IMR-90 (cell line): ENCODE results near the gene SMCP. TPM values are rescaled to one million over a fixed set of nuclear protein-coding genes. Genes with fewer than 3 reads are reported as not detected.

Experiments
- ATAC-seq: fragments of 200-7000 bp; cut with Tn5 transposase; 2 replicates; pipeline ENCODE4 v1.9.1; 2020; ENCODE audit warnings: low read depth, mild to moderate bottlenecking, moderate library complexity
- BruUV-seq: library from RNA; stranded (reverse); fragments of 400-500 nt; replicated peaks from 2 replicates; lab custom pipeline; 2021; lab: Mats Ljungman, UMichigan
- CTCF ChIA-PET: fragments of 300-600 bp; formaldehyde crosslinking; extraction: SDS; loops from one replicate; lab custom pipeline; 2021; ENCODE audit warnings: antibody characterized with exemption; lab: Yijun Ruan, JAX
- POLR2A ChIA-PET: fragments of 300-600 bp; sonication (Branson Sonifier 250); formaldehyde crosslinking; loops from one replicate; lab custom pipeline; 2022; ENCODE audit warnings: antibody characterized with exemption; ENCODE audit not compliant: unreplicated experiment; lab: Charles Lee
- DNase-seq: peaks from one replicate; pipeline ENCODE4 v3.0.0; 2013
- H2AFZ ChIP-seq: replicated peaks from 2 replicates; pipeline ENCODE3; 2013; ENCODE audit warnings: low read length, mild to moderate bottlenecking; ENCODE audit not compliant: poor library complexity
- H2AK5ac ChIP-seq: 2 replicates; pipeline ENCODE4 v1.6.1; 2013; ENCODE audit warnings: low read depth, low read length, inconsistent platforms
- H2AK9ac ChIP-seq: replicated peaks from 2 replicates; pipeline ENCODE3; 2013; ENCODE audit warnings: mild to moderate bottlenecking, low read depth, low read length, moderate library complexity; ENCODE audit not compliant: poor library complexity
- H2BK120ac ChIP-seq: 2 replicates; pipeline ENCODE4 v1.6.1; 2013; ENCODE audit warnings: low read depth, low read length, inconsistent platforms
- H2BK15ac ChIP-seq: 3 replicates; pipeline ENCODE4 v1.6.1; 2013; ENCODE audit warnings: low read depth, low read length, inconsistent platforms
- H2BK20ac ChIP-seq: 2 replicates; pipeline ENCODE4 v1.6.1; 2013; ENCODE audit warnings: low read depth, mild to moderate bottlenecking, inconsistent platforms, low read length, moderate library complexity
- H2BK5ac ChIP-seq: 2 replicates; pipeline ENCODE4 v1.6.1; 2013; ENCODE audit warnings: mild to moderate bottlenecking, low read depth, low read length, inconsistent platforms; ENCODE audit not compliant: poor library complexity, severe bottlenecking
- H3K14ac ChIP-seq: replicated peaks from 2 replicates; pipeline ENCODE4 v1.6.1; 2013; ENCODE audit warnings: low read depth, low read length, inconsistent platforms
- H3K18ac ChIP-seq: 2 replicates; pipeline ENCODE4 v1.6.1; 2013; ENCODE audit warnings: low read depth, low read length, control low read depth
- H3K23ac ChIP-seq: 2 replicates; pipeline ENCODE4 v1.6.1; 2013; ENCODE audit warnings: low read depth, low read length, inconsistent platforms
- H3K27ac ChIP-seq: 2 replicates; pipeline ENCODE4 v1.5.1; 2013; ENCODE audit warnings: mild to moderate bottlenecking, control low read depth, low read length; ENCODE audit not compliant: insufficient read depth
- H3K27me3 ChIP-seq: 2 replicates; pipeline ENCODE4 v1.6.1; 2013; ENCODE audit warnings: low read length; ENCODE audit not compliant: control insufficient read depth, insufficient read depth
- H3K36me3 ChIP-seq: 2 replicates; pipeline ENCODE4 v1.6.1; 2013; ENCODE audit warnings: low read length, mixed read lengths; ENCODE audit not compliant: control insufficient read depth, insufficient read depth
- H3K4ac ChIP-seq: 2 replicates; pipeline ENCODE4 v1.6.1; 2013; ENCODE audit warnings: low read depth, low read length, inconsistent platforms
- H3K4me1 ChIP-seq: 2 replicates; pipeline ENCODE4 v1.6.1; 2013; ENCODE audit warnings: low read length, mixed read lengths; ENCODE audit not compliant: control insufficient read depth, insufficient read depth
- H3K4me2 ChIP-seq: 2 replicates; pipeline ENCODE4 v1.6.1; 2013; ENCODE audit warnings: low read depth, mild to moderate bottlenecking, control low read depth, low read length, moderate library complexity
- H3K4me3 ChIP-seq: 2 replicates; pipeline ENCODE4 v1.5.1; 2013; ENCODE audit warnings: low read depth, mild to moderate bottlenecking, control low read depth, low read length, moderate library complexity; ENCODE audit not compliant: insufficient read depth
- H3K56ac ChIP-seq: 2 replicates; pipeline ENCODE4 v1.6.1; 2013; ENCODE audit warnings: low read length, inconsistent platforms; ENCODE audit not compliant: insufficient read depth; ENCODE audit errors: extremely low read depth
- H3K79me1 ChIP-seq, 2 experiments: 2 replicates each; pipeline ENCODE4 v1.6.1; 2013; ENCODE audit warnings: low read length in 2 of 2, inconsistent platforms in 1 of 2, low read depth in 1 of 2
- H3K9ac ChIP-seq: 2 replicates; pipeline ENCODE4 v1.6.1; 2013; ENCODE audit warnings: low read depth, low read length, control low read depth
- H3K9me1 ChIP-seq: 2 replicates; pipeline ENCODE4 v1.6.1; 2013; ENCODE audit warnings: low read length, inconsistent platforms; ENCODE audit not compliant: insufficient read depth
- H3K9me3 ChIP-seq: 2 replicates; pipeline ENCODE4 v1.6.1; 2013; ENCODE audit warnings: low read length; ENCODE audit not compliant: control insufficient read depth, insufficient read depth
- H4K20me1 ChIP-seq: 2 replicates; pipeline ENCODE4 v1.6.1; 2013; ENCODE audit warnings: low read length, inconsistent platforms; ENCODE audit not compliant: insufficient read depth
- H4K5ac ChIP-seq: 2 replicates; pipeline ENCODE4 v1.6.1; 2013; ENCODE audit warnings: mild to moderate bottlenecking, low read depth, low read length, control low read depth
- H4K8ac ChIP-seq, 2 experiments: 2 replicates each; pipeline ENCODE4 v1.6.1; 2013; ENCODE audit warnings: low read depth in 2 of 2, low read length in 2 of 2, control low read depth in 1 of 2, inconsistent platforms in 1 of 2
- H4K91ac ChIP-seq: 2 replicates; pipeline ENCODE4 v1.6.1; 2013; ENCODE audit warnings: low read depth, low read length, inconsistent platforms; ENCODE audit not compliant: insufficient read depth
- BHLHE40 ChIP-seq: fragments of 150-350 bp; IDR thresholded peaks from 2 replicates; pipeline ENCODE4 v1.6.1; 2016; ENCODE audit warnings: mild to moderate bottlenecking, low read depth, low read length
- CTCF ChIP-seq: conservative IDR thresholded peaks from 2 replicates; pipeline ENCODE4 v1.5.1; 2012; ENCODE audit warnings: mild to moderate bottlenecking, low read depth, low read length, improper control_type of control experiment
- ELK1 ChIP-seq: fragments of 150-350 bp; IDR thresholded peaks from 2 replicates; pipeline ENCODE4 v1.6.1; 2016; ENCODE audit warnings: low read depth, mild to moderate bottlenecking, low read length, moderate library complexity, borderline replicate concordance
- FOS ChIP-seq: fragments of 150-350 bp; IDR thresholded peaks from 2 replicates; pipeline ENCODE4 v1.6.1; 2016; ENCODE audit warnings: low read depth, low read length
- MAFK ChIP-seq: IDR thresholded peaks from 2 replicates; pipeline ENCODE4 v1.6.1; 2012; ENCODE audit warnings: low read depth, low read length, improper control_type of control experiment
- MXI1 ChIP-seq: IDR thresholded peaks from 2 replicates; pipeline ENCODE4 v1.6.1; 2012; ENCODE audit warnings: low read depth, mild to moderate bottlenecking, low read length, moderate library complexity, borderline replicate concordance
- POLR2A ChIP-seq: IDR thresholded peaks from 2 replicates; pipeline ENCODE4 v1.6.1; 2012; ENCODE audit warnings: mild to moderate bottlenecking, low read depth, low read length
- RAD21 ChIP-seq: IDR thresholded peaks from 2 replicates; pipeline ENCODE4 v1.6.1; 2012; ENCODE audit warnings: low read length, improper control_type of control experiment
- SMC3 ChIP-seq: fragments of 150-350 bp; IDR thresholded peaks from 2 replicates; pipeline ENCODE4 v1.6.1; 2016; ENCODE audit warnings: low read depth, mild to moderate bottlenecking, antibody characterized with exemption, low read length, moderate library complexity
- WGBS, 2 experiments: methylation state at CpG; one replicate each; pipeline versions ENCODE4 v1.1.5 to v1.1.7; 2013; ENCODE audit warnings: missing lambda C conversion rate in 2 of 2; ENCODE audit not compliant: insufficient read length in 1 of 2; ENCODE audit errors: extremely low coverage in 2 of 2; 5-methylcytosine and 5-hydroxymethylcytosine counted together
- dilution Hi-C: fragments of 300-500 bp; cut with HindIII; formaldehyde crosslinking; loops from one replicate; pipeline ENCODE4 v1.14.3; 2018; ENCODE audit warnings: low sequenced_read_pairs; ENCODE audit not compliant: unreplicated experiment
- in situ Hi-C: fragments of 300-500 bp; cut with MboI; formaldehyde crosslinking; loops from 3 replicates; pipeline ENCODE4 v1.14.3; 2019; ENCODE audit warnings: low sequenced_read_pairs, inconsistent platforms, mixed read lengths
- intact Hi-C: fragments of 100-400 bp; cut with micrococcal nuclease; formaldehyde crosslinking; loops from 2 replicates; pipeline ENCODE4 v1.10.0; 2022
- polyA plus RNA-seq, 3 experiments: library from polyadenylated mRNA; depleted of rRNA; stranded (reverse); fragments of >200 nt; gene quantifications; 2 replicates each; pipeline ENCODE4 v1.2.3, GENCODE V29; 2012; ENCODE audit warnings: low replicate concordance in 1 of 3
- total RNA-seq: library from RNA; depleted of rRNA; stranded (reverse); fragments of >200 nt; gene quantifications from 2 replicates; pipeline ENCODE4 v1.2.3, GENCODE V29; 2012

The SMCP gene
- total and polyA plus RNA-seq, 2 of the 4 experiments (the other 2 are of a cell fraction), result not detected

GRCh38 chr1:152926091-152926490 is 48.0 kb downstream of the SMCP start:
- intact Hi-C loops, result no loop called here

More at GRCh38 chr1:152926091-152926490, 48.0 kb downstream of the SMCP start:
- BruUV-seq, result no TSS peak
- dilution Hi-C loops, result no loop called here
- WGBS, 2 experiments, result no CpG with 5 or more reads among the region's 3 CpGs
- H3K9ac ChIP-seq, result no peak overlapping the region
- no peak overlapping the region for H3K18ac ChIP-seq
- in situ Hi-C loops, result no loop called here
- H3K4me1 ChIP-seq, result no peaks in the 10 kb centered on the region
- no peaks in the 10 kb centered on the region for H4K20me1 ChIP-seq
- no peak overlapping the region for H2AK9ac ChIP-seq
- no peak overlapping the region for H3K23ac ChIP-seq
- no peak overlapping the region for H4K91ac ChIP-seq
- no peak overlapping the region for H3K4ac ChIP-seq
- no peak overlapping the region for H3K56ac ChIP-seq
- no peak overlapping the region for H4K8ac ChIP-seq
- no peak overlapping the region for H3K14ac ChIP-seq
- ATAC-seq (peak; percentile 37), DNase-seq (peak; percentile 5)
- H3K79me1 ChIP-seq, result no peaks in the 10 kb centered on the region
- no peak overlapping the region for H2BK120ac ChIP-seq
- no peaks in the 10 kb centered on the region for H3K27me3 ChIP-seq
- POLR2A ChIA-PET, result no interaction called here
- H3K4me2 ChIP-seq, result no peak overlapping the region
- no peak overlapping the region for H2AFZ ChIP-seq
- no peak overlapping the region for H2BK15ac ChIP-seq
- H3K9me1 ChIP-seq, result no peaks in the 10 kb centered on the region
- no peak overlapping the region for H3K27ac ChIP-seq
- H2AK5ac ChIP-seq, result no peak overlapping the region
- H2BK20ac ChIP-seq, result no peak overlapping the region
- no peak overlapping the region for H2BK5ac ChIP-seq
- H3K9me3 ChIP-seq, result no peaks in the 10 kb centered on the region
- H4K5ac ChIP-seq, result no peak overlapping the region
- H3K4me3 ChIP-seq, result no peak overlapping the region
- TF ChIP-seq RAD21 (peak; percentile 57), SMC3 (peak; percentile 24; the same call in 1 of the 2 replicates), FOS (no peak), MXI1 (no peak), ELK1 (no peak), BHLHE40 (no peak), CTCF (peak; percentile 51), POLR2A (no peak), MAFK (no peak)
- H3K36me3 ChIP-seq, result no peaks in the 10 kb centered on the region
- CTCF ChIA-PET, result interaction anchor here (0.7 kb wide), 1 partner anchor 88 kb away, joined by 3 read pairs; no protein-coding TSS in a partner anchor
